A549 (cell line): ENCODE data around the gene PCDHGA7.

ENCODE experiments used
- CTCF ChIP-seq: fragments of >200 bp; sonication (Bioruptor Twin); formaldehyde crosslinking; IDR thresholded peaks from 3 replicates; pipeline ENCODE4 v1.5.1; 2016
- KDM1A ChIP-seq: fragments of 200-600 bp; sonication (generic); IDR thresholded peaks from 2 replicates; pipeline ENCODE4 v1.6.1; 2016; ENCODE audit warnings: low read depth, mild to moderate bottlenecking
- TFCP2L1 ChIP-seq: fragments of 250-450 bp; sonication (Bioruptor Pico); IDR thresholded peaks from 2 replicates; pipeline ENCODE4 v1.5.0; 2021; ENCODE audit warnings: mild to moderate bottlenecking

GRCh38 chr5:141359790-141360426 is 22.6 kb upstream of the PCDHGA7 start, which contains the start of gene PCDHGB2:
- TF ChIP-seq CTCF (no peak), KDM1A (no peak), TFCP2L1 (CRISPR knock-in tag) (no peak)
